Stimulated activated CD8-positive, alpha-beta memory T cell treated with anti-CD3 and anti-CD28 coated beads, Interleukin-4, amount 100 ng/mL, for 1 hour (primary cell): ENCODE results near the gene DZANK1.
A peak's percentile ranks its signal among the peaks of the same experiment; 100 is the strongest.
"Not testable (repeated sequence)": the region's sequence is repeated elsewhere in the genome, so short reads cannot be mapped to it uniquely, and the experiment has no call there.

Experiments used
- DNase-seq, 2 donors: peaks; one replicate each; pipeline ENCODE4 v3.0.0-alpha.2; 2020; ENCODE audit warnings: low read depth in 2 of 2, low spot score in 1 of 2

DZANK1 gene

GRCh38 chr20:18466894-18467730, at the start of gene DZANK1, which contains the start of gene POLR3F:
TSS of gene DZANK1 (minus strand) at chr20:18467030. CDS start at chr20:18465358, 1,672 bp downstream.
TSS of gene POLR3F (plus strand) at chr20:18467390. CDS start at chr20:18467507, 117 bp downstream.
- DNase-seq = peak; percentile 80 to 81

GRCh38 chr20:18515973-18516372, 49.1 kb upstream of the DZANK1 start:
- no peak for DNase-seq

GRCh38 chr20:18514127-18514526, 47.3 kb upstream of the DZANK1 start:
- no peak for DNase-seq

- no peak for DNase-seq
Observed at GRCh38 chr20:18513208-18513607, 46.4 kb upstream of the DZANK1 start.

- no peak for DNase-seq
Observed at GRCh38 chr20:18511571-18511970, 44.7 kb upstream of the DZANK1 start.

GRCh38 chr20:18507218-18508191, 40.7 kb upstream of the DZANK1 start, which contains the start of gene SEC23B:
TSS of gene SEC23B (plus strand) at chr20:18507940. CDS start at chr20:18510836, 2,896 bp downstream.
- DNase-seq = peak; percentile 96 to 97

- no peak for DNase-seq
Observed at GRCh38 chr20:18506744-18507143, 39.9 kb upstream of the DZANK1 start.

GRCh38 chr20:18504479-18505060, 37.7 kb upstream of the DZANK1 start:
- no peak for DNase-seq

GRCh38 chr20:18501672-18502071, 34.8 kb upstream of the DZANK1 start:
- DNase-seq = not testable (repeated sequence)

- no peak for DNase-seq
Observed at GRCh38 chr20:18497603-18498002, 30.8 kb upstream of the DZANK1 start.

- peak; percentile 38 to 55 for DNase-seq
Observed at GRCh38 chr20:18496740-18497592, 30.1 kb upstream of the DZANK1 start, which contains the start of gene RBBP9. TSS of gene RBBP9 (minus strand) at chr20:18497225. CDS start at chr20:18497167, 58 bp downstream.

- no peak for DNase-seq
Observed at GRCh38 chr20:18496042-18496441, 29.2 kb upstream of the DZANK1 start.

- DNase-seq = no peak
Observed at GRCh38 chr20:18488301-18488700, 21.5 kb upstream of the DZANK1 start.

- no peak for DNase-seq
Observed at GRCh38 chr20:18481596-18481995, 14.8 kb upstream of the DZANK1 start.

- DNase-seq = no peak
Observed at GRCh38 chr20:18477821-18478220, 11.0 kb upstream of the DZANK1 start.

- DNase-seq = no peak
Observed at GRCh38 chr20:18477218-18477617, 10.4 kb upstream of the DZANK1 start.

GRCh38 chr20:18466574-18466893, 296 bp downstream of the DZANK1 start:
- DNase-seq = no peak

- DNase-seq = no peak
Observed at GRCh38 chr20:18465536-18466200, 1.2 kb downstream of the DZANK1 start.

GRCh38 chr20:18456600-18456999, 10.2 kb downstream of the DZANK1 start:
- DNase-seq = no peak

GRCh38 chr20:18443886-18444285, 22.9 kb downstream of the DZANK1 start:
- DNase-seq = no peak
